Liver (tissue), 9 donors: ENCODE results near the gene GUCY2D. TPM values are rescaled to one million over a fixed set of nuclear protein-coding genes. Genes with fewer than 3 reads are reported as not detected.

Experiments
- DNase-seq: peaks from one replicate; pipeline ENCODE4 v3.0.0-alpha.2; 2017; ENCODE audit warnings: low spot score
- H3K27ac ChIP-seq, 2 donors: one replicate each; pipeline ENCODE4 v1.7.0; 2013; ENCODE audit warnings: inconsistent platforms in 2 of 2, low read length in 2 of 2, control low read depth in 1 of 2, low read depth in 1 of 2, mild to moderate bottlenecking in 1 of 2
- H3K27me3 ChIP-seq, 4 donors: one replicate each; pipeline versions ENCODE4 v1.6.1 to v1.7.0; 2013; ENCODE audit warnings: low read length in 3 of 4, inconsistent platforms in 1 of 4, mild to moderate bottlenecking in 1 of 4, moderate library complexity in 1 of 4; ENCODE audit not compliant: control insufficient read depth in 4 of 4, insufficient read depth in 4 of 4
- H3K36me3 ChIP-seq, 4 donors: one replicate each; pipeline versions ENCODE4 v1.6.1 to v1.7.0; 2013; ENCODE audit warnings: low read length in 3 of 4, mild to moderate bottlenecking in 3 of 4, low read depth in 1 of 4, moderate library complexity in 1 of 4; ENCODE audit not compliant: control insufficient read depth in 4 of 4, insufficient read depth in 3 of 4
- H3K4me1 ChIP-seq, 4 donors: one replicate each; pipeline versions ENCODE4 v1.6.1 to v1.7.0; 2013; ENCODE audit warnings: low read length in 3 of 4, mild to moderate bottlenecking in 3 of 4, moderate library complexity in 1 of 4; ENCODE audit not compliant: control insufficient read depth in 4 of 4, insufficient read depth in 4 of 4
- H3K4me3 ChIP-seq, 3 donors: one replicate each; pipeline versions ENCODE4 v1.6.1 to v1.7.0; 2013; ENCODE audit warnings: low read length in 3 of 3, control low read depth in 1 of 3, low read depth in 1 of 3, mild to moderate bottlenecking in 1 of 3
- H3K9ac ChIP-seq, 2 donors: one replicate each; pipeline ENCODE4 v1.7.0; 2013; ENCODE audit warnings: low read length in 2 of 2, mild to moderate bottlenecking in 2 of 2, moderate library complexity in 2 of 2, control low read depth in 1 of 2, low read depth in 1 of 2
- H3K9me3 ChIP-seq, 4 donors: one replicate each; pipeline versions ENCODE4 v1.6.1 to v1.7.0; 2013; ENCODE audit warnings: low read length in 3 of 4; ENCODE audit not compliant: control insufficient read depth in 4 of 4
- EGR1 ChIP-seq, 2 donors: IDR thresholded peaks; 2 replicates each; pipeline ENCODE4 v1.6.1; 2016 to 2018; ENCODE audit warnings: antibody characterized with exemption in 2 of 2, low read depth in 2 of 2
- FOXA1 ChIP-seq: IDR thresholded peaks from 2 replicates; pipeline ENCODE4 v1.6.1; 2016; ENCODE audit warnings: antibody characterized with exemption
- FOXA2 ChIP-seq: IDR thresholded peaks from 2 replicates; pipeline ENCODE4 v1.6.1; 2016; ENCODE audit warnings: antibody characterized with exemption
- GABPA ChIP-seq, 2 donors: IDR thresholded peaks in 1 of 2; conservative IDR thresholded peaks in 1 of 2; 2 replicates each; pipeline ENCODE4 v1.6.1; 2016; ENCODE audit warnings: antibody characterized with exemption in 2 of 2, mild to moderate bottlenecking in 1 of 2, moderate library complexity in 1 of 2
- HNF4A ChIP-seq, 2 donors: conservative IDR thresholded peaks; 2 replicates each; pipeline ENCODE4 v1.6.1; 2016; ENCODE audit warnings: antibody characterized with exemption in 2 of 2, mild to moderate bottlenecking in 2 of 2
- HNF4G ChIP-seq: IDR thresholded peaks from 2 replicates; pipeline ENCODE4 v1.6.1; 2016; ENCODE audit warnings: antibody characterized with exemption
- JUND ChIP-seq, 2 donors: IDR thresholded peaks; 2 replicates each; pipeline ENCODE4 v1.6.1; 2016; ENCODE audit warnings: antibody characterized with exemption in 2 of 2
- RAD21 ChIP-seq, 2 donors: IDR thresholded peaks; 2 replicates each; pipeline ENCODE4 v1.6.1; 2016; ENCODE audit warnings: antibody characterized with exemption in 2 of 2, mild to moderate bottlenecking in 2 of 2
- RXRA ChIP-seq, 2 donors: IDR thresholded peaks; 2 replicates each; pipeline ENCODE4 v1.6.1; 2017 to 2018; ENCODE audit warnings: antibody characterized with exemption in 2 of 2, mild to moderate bottlenecking in 1 of 2
- SP1 ChIP-seq: IDR thresholded peaks from 2 replicates; pipeline ENCODE4 v1.6.1; 2018; ENCODE audit warnings: antibody characterized with exemption, mild to moderate bottlenecking
- TAF1 ChIP-seq: conservative IDR thresholded peaks from 2 replicates; pipeline ENCODE4 v1.6.1; 2016; ENCODE audit warnings: antibody characterized with exemption, mild to moderate bottlenecking
- YY1 ChIP-seq: IDR thresholded peaks from 2 replicates; pipeline ENCODE4 v1.6.1; 2016; ENCODE audit warnings: antibody characterized with exemption, mild to moderate bottlenecking
- WGBS: extraction: QIAGEN DNeasy Blood & Tissue Kit; methylation state at CpG from one replicate; pipeline ENCODE4 v1.1.7; 2013; 5-methylcytosine and 5-hydroxymethylcytosine counted together
- polyA plus RNA-seq, 2 donors: library from polyadenylated mRNA; stranded (reverse) in 1 of 2; unstranded in 1 of 2; fragments of 200-250 nt in 1 of 2; fragments of >200 nt in 1 of 2; fragmentation: Nextera tagmentation in 1 of 2; extraction: Ambion mirVana in 1 of 2; gene quantifications; one replicate each; pipeline versions ENCODE4 v1.2.1 to v1.2.3, GENCODE V29; 2013 to 2015
- total RNA-seq, 2 donors: library from RNA; depleted of rRNA; stranded (reverse); fragments of >200 nt; gene quantifications; one replicate each; pipeline ENCODE4 v1.2.3, GENCODE V29; 2014
- TF ChIP-seq, protein P1 (sequence below): IDR thresholded peaks from 2 replicates; pipeline ENCODE4 v1.6.1; 2016; ENCODE audit warnings: antibody characterized with exemption
- TF ChIP-seq, protein P2 (sequence below): IDR thresholded peaks from 2 replicates; pipeline ENCODE4 v1.6.1; 2016; ENCODE audit warnings: antibody characterized with exemption
- TF ChIP-seq, protein P3 (sequence below): fragments of 150-350 bp; IDR thresholded peaks from 2 replicates; pipeline ENCODE4 v1.5.1; 2017; ENCODE audit warnings: improper control_type of control experiment, low read depth, low read length; ENCODE audit not compliant: missing input control
- TF ChIP-seq, protein P4 (sequence below): IDR thresholded peaks from 2 replicates; pipeline ENCODE4 v1.6.1; 2016; ENCODE audit warnings: antibody characterized with exemption, mild to moderate bottlenecking
- donor health status: healthy.
- donor health status: healthy.
- donor health status: healthy.
- donor health status: healthy.
- donor health status: healthy.

GUCY2D gene
- total and polyA plus RNA-seq, 4 donors, result 0.09 to 0.14 TPM; not detected in 2

DNA sequence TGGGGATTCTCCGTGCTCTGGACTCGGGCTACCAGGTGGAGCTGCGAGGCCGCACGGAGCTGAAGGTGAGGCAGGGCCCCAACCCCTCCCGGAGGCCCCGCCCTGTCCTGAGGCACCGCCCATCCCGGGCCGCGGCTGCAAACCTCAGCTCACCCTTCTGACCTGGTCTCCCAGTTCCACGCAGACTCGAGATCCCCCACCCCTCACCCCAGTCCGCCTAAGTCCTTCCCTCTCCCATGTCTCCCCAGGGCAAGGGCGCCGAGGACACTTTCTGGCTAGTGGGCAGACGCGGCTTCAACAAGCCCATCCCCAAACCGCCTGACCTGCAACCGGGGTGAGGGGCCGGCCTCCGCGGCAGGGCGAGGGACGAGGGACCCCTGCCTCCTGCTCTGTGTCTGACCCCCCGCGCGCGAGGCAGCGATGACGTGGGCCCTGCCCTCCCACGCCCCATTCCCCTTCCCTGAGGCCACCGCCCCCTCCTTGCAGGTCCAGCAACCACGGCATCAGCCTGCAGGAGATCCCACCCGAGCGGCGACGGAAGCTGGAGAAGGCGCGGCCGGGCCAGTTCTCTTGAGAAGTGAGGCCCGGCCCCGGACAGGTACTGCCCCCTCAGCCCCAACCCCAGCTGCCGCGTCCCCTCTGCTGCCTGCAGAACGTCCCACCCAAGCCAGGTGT, 13.7 kb downstream of the GUCY2D start:
- peak overlapping the region; percentile 8 to 48 for H3K9ac ChIP-seq
- H3K27me3 ChIP-seq, result no peaks in the 10 kb centered on the region
- peak overlapping the region; percentile 18 to 45 (median 38) for H3K4me3 ChIP-seq
- no peaks in the 10 kb centered on the region for H3K9me3 ChIP-seq
- no peaks in the 10 kb centered on the region for H3K36me3 ChIP-seq
- no peak for DNase-seq
- peak overlapping the region in 1 of 2 donors; percentile 70 for H3K27ac ChIP-seq
- 5% methylated on average over 46 of the region's 46 CpGs for WGBS
- TF ChIP-seq, protein P1, sequence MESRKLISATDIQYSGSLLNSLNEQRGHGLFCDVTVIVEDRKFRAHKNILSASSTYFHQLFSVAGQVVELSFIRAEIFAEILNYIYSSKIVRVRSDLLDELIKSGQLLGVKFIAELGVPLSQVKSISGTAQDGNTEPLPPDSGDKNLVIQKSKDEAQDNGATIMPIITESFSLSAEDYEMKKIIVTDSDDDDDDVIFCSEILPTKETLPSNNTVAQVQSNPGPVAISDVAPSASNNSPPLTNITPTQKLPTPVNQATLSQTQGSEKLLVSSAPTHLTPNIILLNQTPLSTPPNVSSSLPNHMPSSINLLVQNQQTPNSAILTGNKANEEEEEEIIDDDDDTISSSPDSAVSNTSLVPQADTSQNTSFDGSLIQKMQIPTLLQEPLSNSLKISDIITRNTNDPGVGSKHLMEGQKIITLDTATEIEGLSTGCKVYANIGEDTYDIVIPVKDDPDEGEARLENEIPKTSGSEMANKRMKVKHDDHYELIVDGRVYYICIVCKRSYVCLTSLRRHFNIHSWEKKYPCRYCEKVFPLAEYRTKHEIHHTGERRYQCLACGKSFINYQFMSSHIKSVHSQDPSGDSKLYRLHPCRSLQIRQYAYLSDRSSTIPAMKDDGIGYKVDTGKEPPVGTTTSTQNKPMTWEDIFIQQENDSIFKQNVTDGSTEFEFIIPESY, result no peak
- no peak for TF ChIP-seq GABPA (IDR thresholded peaks at IDR 0.05 in 1 of 2, conservative IDR thresholded peaks at IDR 0.05 in 1 of 2)
- no peak for TF ChIP-seq HNF4G
- no peak for TF ChIP-seq RAD21 (IDR thresholded peaks at IDR 0.05)
- TF ChIP-seq, protein P2, sequence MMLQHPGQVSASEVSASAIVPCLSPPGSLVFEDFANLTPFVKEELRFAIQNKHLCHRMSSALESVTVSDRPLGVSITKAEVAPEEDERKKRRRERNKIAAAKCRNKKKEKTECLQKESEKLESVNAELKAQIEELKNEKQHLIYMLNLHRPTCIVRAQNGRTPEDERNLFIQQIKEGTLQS, result no peak
- TF ChIP-seq TAF1, result no peak
- no peak for TF ChIP-seq YY1
- no peak for TF ChIP-seq EGR1 (IDR thresholded peaks at IDR 0.05; ENCODE audit: low read depth in 2 of 2)
- no peak for TF ChIP-seq FOXA2
- TF ChIP-seq, protein P3, sequence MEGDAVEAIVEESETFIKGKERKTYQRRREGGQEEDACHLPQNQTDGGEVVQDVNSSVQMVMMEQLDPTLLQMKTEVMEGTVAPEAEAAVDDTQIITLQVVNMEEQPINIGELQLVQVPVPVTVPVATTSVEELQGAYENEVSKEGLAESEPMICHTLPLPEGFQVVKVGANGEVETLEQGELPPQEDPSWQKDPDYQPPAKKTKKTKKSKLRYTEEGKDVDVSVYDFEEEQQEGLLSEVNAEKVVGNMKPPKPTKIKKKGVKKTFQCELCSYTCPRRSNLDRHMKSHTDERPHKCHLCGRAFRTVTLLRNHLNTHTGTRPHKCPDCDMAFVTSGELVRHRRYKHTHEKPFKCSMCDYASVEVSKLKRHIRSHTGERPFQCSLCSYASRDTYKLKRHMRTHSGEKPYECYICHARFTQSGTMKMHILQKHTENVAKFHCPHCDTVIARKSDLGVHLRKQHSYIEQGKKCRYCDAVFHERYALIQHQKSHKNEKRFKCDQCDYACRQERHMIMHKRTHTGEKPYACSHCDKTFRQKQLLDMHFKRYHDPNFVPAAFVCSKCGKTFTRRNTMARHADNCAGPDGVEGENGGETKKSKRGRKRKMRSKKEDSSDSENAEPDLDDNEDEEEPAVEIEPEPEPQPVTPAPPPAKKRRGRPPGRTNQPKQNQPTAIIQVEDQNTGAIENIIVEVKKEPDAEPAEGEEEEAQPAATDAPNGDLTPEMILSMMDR, result no peak
- no peak for TF ChIP-seq FOXA1
- no peak for TF ChIP-seq SP1
- no peak for TF ChIP-seq JUND (IDR thresholded peaks at IDR 0.05)
- TF ChIP-seq RXRA (IDR thresholded peaks at IDR 0.05), result no peak
- TF ChIP-seq HNF4A (conservative IDR thresholded peaks at IDR 0.05), result no peak
- peaks cover 8 to 38% (median 24%) of the 10 kb centered on the region in 4 donors for H3K4me1 ChIP-seq

DNA sequence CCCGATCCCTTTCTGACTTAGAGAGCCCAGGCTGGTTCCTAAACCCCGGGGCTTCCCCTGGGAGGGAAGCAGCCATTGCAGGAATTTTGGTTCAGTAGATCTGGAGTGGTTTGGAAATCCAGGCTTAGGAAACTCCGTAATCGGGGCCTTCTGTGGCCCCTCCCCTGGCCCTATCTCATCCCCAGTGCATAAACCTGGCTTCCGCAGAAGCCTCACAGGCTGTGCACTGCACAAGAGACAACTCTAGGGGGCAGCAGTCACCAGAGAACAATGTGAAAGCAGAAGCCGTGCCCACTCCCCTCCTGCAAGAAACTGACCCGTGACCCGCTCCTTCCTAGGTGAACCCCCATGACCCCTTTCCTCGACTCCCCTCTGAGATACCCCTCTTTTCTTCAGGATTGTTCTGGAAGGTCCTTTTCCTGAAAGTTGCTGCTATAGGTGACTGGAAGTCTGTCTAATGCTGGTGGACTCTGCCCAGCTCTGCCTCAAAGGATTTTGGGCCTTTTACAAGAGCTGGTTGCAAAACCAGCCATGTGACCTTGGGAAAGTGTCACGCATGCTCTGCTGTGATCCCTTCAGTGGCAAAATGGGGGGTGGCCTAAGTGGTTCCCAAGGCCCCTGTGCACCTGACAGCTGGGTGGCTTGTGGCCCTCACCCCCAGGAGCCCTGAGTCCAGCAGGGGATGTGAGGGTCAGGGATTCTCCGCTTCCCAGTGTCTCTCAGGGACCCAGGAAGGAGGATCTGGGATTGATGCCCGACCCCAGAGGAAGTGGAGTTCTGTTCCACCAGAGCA, 14.4 kb downstream of the GUCY2D start:
- Histone ChIP-seq H3K27me3 (no peaks in the 10 kb centered on the region), H3K4me3 (peak overlapping the region; percentile 18 to 45 (median 38)), H3K9ac (peak overlapping the region; percentile 8 to 48), H3K9me3 (no peaks in the 10 kb centered on the region), H3K27ac (peak overlapping the region; percentile 70 to 77), H3K4me1 (peaks cover 8 to 45% (median 27%) of the 10 kb centered on the region in 4 donors), H3K36me3 (no peaks in the 10 kb centered on the region)
- WGBS, result 20% methylated on average over 12 of the region's 12 CpGs
- peak; percentile 54 for DNase-seq
- TF ChIP-seq, protein P1, result no peak
- peak; percentile 84 for TF ChIP-seq SP1
- peak; percentile 63 to 75 for TF ChIP-seq RXRA (IDR thresholded peaks at IDR 0.05)
- TF ChIP-seq, protein P4, sequence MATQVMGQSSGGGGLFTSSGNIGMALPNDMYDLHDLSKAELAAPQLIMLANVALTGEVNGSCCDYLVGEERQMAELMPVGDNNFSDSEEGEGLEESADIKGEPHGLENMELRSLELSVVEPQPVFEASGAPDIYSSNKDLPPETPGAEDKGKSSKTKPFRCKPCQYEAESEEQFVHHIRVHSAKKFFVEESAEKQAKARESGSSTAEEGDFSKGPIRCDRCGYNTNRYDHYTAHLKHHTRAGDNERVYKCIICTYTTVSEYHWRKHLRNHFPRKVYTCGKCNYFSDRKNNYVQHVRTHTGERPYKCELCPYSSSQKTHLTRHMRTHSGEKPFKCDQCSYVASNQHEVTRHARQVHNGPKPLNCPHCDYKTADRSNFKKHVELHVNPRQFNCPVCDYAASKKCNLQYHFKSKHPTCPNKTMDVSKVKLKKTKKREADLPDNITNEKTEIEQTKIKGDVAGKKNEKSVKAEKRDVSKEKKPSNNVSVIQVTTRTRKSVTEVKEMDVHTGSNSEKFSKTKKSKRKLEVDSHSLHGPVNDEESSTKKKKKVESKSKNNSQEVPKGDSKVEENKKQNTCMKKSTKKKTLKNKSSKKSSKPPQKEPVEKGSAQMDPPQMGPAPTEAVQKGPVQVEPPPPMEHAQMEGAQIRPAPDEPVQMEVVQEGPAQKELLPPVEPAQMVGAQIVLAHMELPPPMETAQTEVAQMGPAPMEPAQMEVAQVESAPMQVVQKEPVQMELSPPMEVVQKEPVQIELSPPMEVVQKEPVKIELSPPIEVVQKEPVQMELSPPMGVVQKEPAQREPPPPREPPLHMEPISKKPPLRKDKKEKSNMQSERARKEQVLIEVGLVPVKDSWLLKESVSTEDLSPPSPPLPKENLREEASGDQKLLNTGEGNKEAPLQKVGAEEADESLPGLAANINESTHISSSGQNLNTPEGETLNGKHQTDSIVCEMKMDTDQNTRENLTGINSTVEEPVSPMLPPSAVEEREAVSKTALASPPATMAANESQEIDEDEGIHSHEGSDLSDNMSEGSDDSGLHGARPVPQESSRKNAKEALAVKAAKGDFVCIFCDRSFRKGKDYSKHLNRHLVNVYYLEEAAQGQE, result peak; percentile 21
- no peak for TF ChIP-seq EGR1 (IDR thresholded peaks at IDR 0.05; ENCODE audit: low read depth in 2 of 2)
- peak in 1 of 2 donors; percentile 48 for TF ChIP-seq GABPA (IDR thresholded peaks at IDR 0.05 in 1 of 2, conservative IDR thresholded peaks at IDR 0.05 in 1 of 2)
- TF ChIP-seq JUND (IDR thresholded peaks at IDR 0.05), result peak; percentile 49 to 56
- TF ChIP-seq, protein P2, result no peak
- TF ChIP-seq, protein P3, result peak; percentile 78
- no peak for TF ChIP-seq TAF1
- peak; percentile 78 for TF ChIP-seq YY1
